OCI-LY7 (cell line): ENCODE results near the gene PKHD1. TPM values are rescaled to one million over a fixed set of nuclear protein-coding genes. Genes with fewer than 3 reads are reported as not detected.

Experiments
- BruUV-seq: library from RNA; stranded (reverse); fragments of 400-500 nt; replicated peaks from 2 replicates; lab custom pipeline; 2021; lab: Mats Ljungman, UMichigan
- CTCF ChIA-PET: fragments of 300-600 bp; sonication (Branson Sonifier 250); formaldehyde crosslinking; loops from one replicate; lab custom pipeline; 2022; ENCODE audit warnings: antibody characterized with exemption; ENCODE audit not compliant: unreplicated experiment; lab: Charles Lee
- POLR2A ChIA-PET: fragments of 300-600 bp; sonication (Branson Sonifier 250); formaldehyde crosslinking; loops from one replicate; lab custom pipeline; 2022; ENCODE audit warnings: antibody characterized with exemption; lab: Charles Lee
- DNase-seq: peaks from one replicate; pipeline ENCODE4 v3.0.0-alpha.2; 2015; ENCODE audit warnings: low spot score
- H2AFZ ChIP-seq: fragments of 200-600 bp; sonication (generic), shearing (Covaris generic); 2 replicates; pipeline ENCODE4 v1.6.1; 2014; ENCODE audit warnings: mild to moderate bottlenecking, antibody characterized with exemption, low read length, moderate library complexity
- H3K27ac ChIP-seq: fragments of 200-600 bp; sonication (generic); 2 replicates; pipeline ENCODE4 v1.5.1; 2014; ENCODE audit warnings: mixed run types, low read depth, mild to moderate bottlenecking, moderate library complexity, low read length, inconsistent platforms; ENCODE audit not compliant: poor library complexity, severe bottlenecking
- H3K36me3 ChIP-seq: fragments of 200-600 bp; sonication (generic); 2 replicates; pipeline ENCODE4 v1.6.1; 2014; ENCODE audit warnings: mild to moderate bottlenecking, antibody characterized with exemption, low read length, moderate library complexity, mixed read lengths; ENCODE audit not compliant: insufficient read depth
- H3K4me1 ChIP-seq: fragments of 200-600 bp; sonication (generic); 2 replicates; pipeline ENCODE4 v1.5.1; 2014; ENCODE audit warnings: mild to moderate bottlenecking, low read length; ENCODE audit not compliant: insufficient read depth, poor library complexity, severe bottlenecking
- H3K4me2 ChIP-seq: fragments of 200-600 bp; sonication (generic); 2 replicates; pipeline ENCODE4 v1.6.1; 2014; ENCODE audit warnings: mild to moderate bottlenecking, low read length
- H3K4me3 ChIP-seq: fragments of 200-600 bp; sonication (generic); 2 replicates; pipeline ENCODE4 v1.5.1; 2014; ENCODE audit warnings: mild to moderate bottlenecking, low read depth, low read length; ENCODE audit not compliant: poor library complexity, severe bottlenecking
- H3K79me2 ChIP-seq: fragments of 200-600 bp; sonication (generic); 2 replicates; pipeline ENCODE4 v1.6.1; 2016; ENCODE audit warnings: low read depth, mild to moderate bottlenecking, low read length, moderate library complexity, mixed read lengths; ENCODE audit not compliant: insufficient read depth
- H3K9me2 ChIP-seq: fragments of 200-600 bp; sonication (generic); 2 replicates; pipeline ENCODE4 v1.6.1; 2016; ENCODE audit warnings: mild to moderate bottlenecking, low read length, mixed read lengths; ENCODE audit not compliant: insufficient read depth
- H3K9me3 ChIP-seq: fragments of 200-600 bp; sonication (generic); 2 replicates; pipeline ENCODE4 v1.6.1; 2014; ENCODE audit warnings: mild to moderate bottlenecking, mixed run types, low read length, mixed read lengths
- H4K20me1 ChIP-seq: fragments of 200-600 bp; sonication (generic); 2 replicates; pipeline ENCODE4 v1.6.1; 2014; ENCODE audit warnings: mild to moderate bottlenecking, antibody characterized with exemption, low read length, moderate library complexity, mixed read lengths; ENCODE audit not compliant: insufficient read depth
- EZH2phosphoT487 ChIP-seq: fragments of 200-600 bp; sonication (generic); IDR thresholded peaks from 2 replicates; pipeline ENCODE4 v1.6.1; 2018; ENCODE audit warnings: low read depth, borderline replicate concordance, mild to moderate bottlenecking, mixed run types, antibody characterized with exemption, low read length, moderate library complexity, mixed read lengths
- intact Hi-C: fragments of 100-400 bp; cut with micrococcal nuclease; formaldehyde crosslinking; loops from one replicate; pipeline ENCODE4 v1.10.0; 2022; ENCODE audit not compliant: unreplicated experiment
- total RNA-seq, 2 experiments: library from RNA; depleted of rRNA in 1 of 2; stranded (reverse); fragments of >200 nt in 1 of 2; shearing (Covaris generic) in 1 of 2; gene quantifications; 2 replicates each; pipeline ENCODE4 v1.2.3, GENCODE V29; 2014 to 2022
- TF ChIP-seq, protein P1 (sequence below): fragments of 200-600 bp; sonication (generic); conservative IDR thresholded peaks from 2 replicates; pipeline ENCODE4 v1.5.1; 2014; ENCODE audit warnings: mild to moderate bottlenecking, antibody characterized with exemption, low read length, moderate library complexity, mixed read lengths

PKHD1 gene
- total RNA-seq, 2 experiments from 2014 or later, result not detected

DNA sequence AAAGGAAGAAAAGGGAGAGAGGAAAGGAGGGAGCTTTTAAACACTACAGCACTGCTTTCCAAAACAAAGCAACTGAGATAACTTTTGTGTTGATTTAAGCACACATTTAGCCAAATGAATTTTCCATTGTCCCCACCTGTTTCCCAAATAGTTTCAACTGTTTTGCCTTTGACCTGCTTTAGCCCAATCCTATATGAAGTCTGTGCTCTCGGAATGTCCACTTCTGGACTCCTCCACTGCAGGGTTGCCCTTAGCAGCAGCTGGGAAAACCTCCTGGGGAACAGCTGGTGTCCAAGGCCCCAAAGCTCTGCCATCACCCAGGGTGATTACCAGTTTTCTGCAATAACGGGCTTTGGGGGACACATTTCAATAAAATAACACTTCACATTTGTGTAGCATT, 44.9 kb upstream of the PKHD1 start:
- no peak for DNase-seq
- BruUV-seq, result no TSS peak
- POLR2A ChIA-PET, result interaction anchor here (0.5 to 1.7 kb wide), 5 partner anchors 9 to 619 kb away, joined by 3 to 4 read pairs (median 3); no protein-coding TSS in a partner anchor
- Histone ChIP-seq H3K27ac (no peak overlapping the region), H3K4me2 (no peak overlapping the region), H3K9me3 (no peaks in the 10 kb centered on the region), H3K36me3 (no peaks in the 10 kb centered on the region), H3K4me3 (no peak overlapping the region), H3K4me1 (no peaks in the 10 kb centered on the region), H2AFZ (no peak overlapping the region), H3K79me2 (no peaks in the 10 kb centered on the region), H4K20me1 (no peaks in the 10 kb centered on the region), H3K9me2 (no peaks in the 10 kb centered on the region)
- no peak for TF ChIP-seq EZH2phosphoT487
- TF ChIP-seq, protein P1, sequence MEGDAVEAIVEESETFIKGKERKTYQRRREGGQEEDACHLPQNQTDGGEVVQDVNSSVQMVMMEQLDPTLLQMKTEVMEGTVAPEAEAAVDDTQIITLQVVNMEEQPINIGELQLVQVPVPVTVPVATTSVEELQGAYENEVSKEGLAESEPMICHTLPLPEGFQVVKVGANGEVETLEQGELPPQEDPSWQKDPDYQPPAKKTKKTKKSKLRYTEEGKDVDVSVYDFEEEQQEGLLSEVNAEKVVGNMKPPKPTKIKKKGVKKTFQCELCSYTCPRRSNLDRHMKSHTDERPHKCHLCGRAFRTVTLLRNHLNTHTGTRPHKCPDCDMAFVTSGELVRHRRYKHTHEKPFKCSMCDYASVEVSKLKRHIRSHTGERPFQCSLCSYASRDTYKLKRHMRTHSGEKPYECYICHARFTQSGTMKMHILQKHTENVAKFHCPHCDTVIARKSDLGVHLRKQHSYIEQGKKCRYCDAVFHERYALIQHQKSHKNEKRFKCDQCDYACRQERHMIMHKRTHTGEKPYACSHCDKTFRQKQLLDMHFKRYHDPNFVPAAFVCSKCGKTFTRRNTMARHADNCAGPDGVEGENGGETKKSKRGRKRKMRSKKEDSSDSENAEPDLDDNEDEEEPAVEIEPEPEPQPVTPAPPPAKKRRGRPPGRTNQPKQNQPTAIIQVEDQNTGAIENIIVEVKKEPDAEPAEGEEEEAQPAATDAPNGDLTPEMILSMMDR, result no peak
- CTCF ChIA-PET, result interaction anchor here (0.5 kb wide), 1 partner anchor 444 kb away, joined by 3 read pairs; no protein-coding TSS in a partner anchor
- intact Hi-C loops, result no loop called here

DNA sequence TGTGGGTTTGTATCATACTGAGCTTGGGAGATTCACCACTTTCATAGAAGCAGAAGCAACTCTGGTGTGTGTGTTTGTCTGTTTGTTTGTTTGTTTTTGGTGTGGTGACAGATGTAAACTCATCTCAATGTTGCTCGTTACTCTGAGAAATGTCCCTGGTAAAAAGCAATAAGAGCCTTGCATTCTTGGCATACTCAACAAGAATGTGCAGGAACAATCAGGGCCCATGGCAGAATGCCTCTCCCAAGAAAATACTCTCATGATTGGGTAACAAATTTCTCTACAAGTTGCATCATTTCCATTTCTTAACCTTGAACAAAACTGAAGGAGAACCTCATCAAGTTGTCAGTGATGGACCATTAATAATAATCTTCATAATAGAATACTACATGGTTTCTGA, 43.0 kb upstream of the PKHD1 start:
- Histone ChIP-seq H3K9me2 (no peaks in the 10 kb centered on the region), H3K79me2 (no peaks in the 10 kb centered on the region), H3K27ac (no peak overlapping the region), H3K9me3 (no peaks in the 10 kb centered on the region), H3K4me1 (no peaks in the 10 kb centered on the region), H3K4me2 (no peak overlapping the region), H2AFZ (no peak overlapping the region), H3K36me3 (no peaks in the 10 kb centered on the region), H3K4me3 (no peak overlapping the region), H4K20me1 (no peaks in the 10 kb centered on the region)
- TF ChIP-seq, protein P1, result no peak
- TF ChIP-seq EZH2phosphoT487, result no peak
- ChIA-PET POLR2A (no interaction called here), CTCF (no interaction called here)
- BruUV-seq, result no TSS peak
- DNase-seq, result no peak
- intact Hi-C loops, result no loop called here

DNA sequence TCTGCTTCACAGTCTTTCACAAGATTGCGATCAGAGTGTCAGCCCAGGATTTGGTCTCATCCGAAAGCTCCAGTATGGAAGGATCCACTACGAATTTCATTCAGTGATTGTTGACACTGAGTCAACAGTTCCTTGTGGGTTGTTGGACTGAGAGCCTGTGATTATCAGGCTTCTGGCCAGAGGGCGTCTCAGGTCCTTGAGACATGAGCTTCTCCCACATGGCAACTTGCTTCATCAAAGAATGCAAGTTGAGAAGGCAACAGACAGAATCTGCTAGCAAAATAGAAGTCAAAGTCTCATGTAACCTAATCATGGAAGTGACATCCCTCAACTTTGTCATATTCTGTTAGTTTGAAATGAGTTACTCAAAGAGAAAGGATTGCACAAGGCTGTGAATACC, 40.5 kb upstream of the PKHD1 start:
- Histone ChIP-seq H3K36me3 (no peaks in the 10 kb centered on the region), H3K9me3 (no peaks in the 10 kb centered on the region), H2AFZ (no peak overlapping the region), H3K4me3 (no peak overlapping the region), H3K4me2 (no peak overlapping the region), H3K27ac (no peak overlapping the region), H3K9me2 (no peaks in the 10 kb centered on the region), H3K4me1 (no peaks in the 10 kb centered on the region), H3K79me2 (no peaks in the 10 kb centered on the region), H4K20me1 (no peaks in the 10 kb centered on the region)
- TF ChIP-seq, protein P1, result no peak
- TF ChIP-seq EZH2phosphoT487, result no peak
- intact Hi-C loops, result no loop called here
- CTCF ChIA-PET, result no interaction called here
- no peak for DNase-seq
- POLR2A ChIA-PET, result no interaction called here
- BruUV-seq, result no TSS peak
